CD14-positive monocyte (primary cell): ENCODE measurements around the gene NUDT22. TPM values are rescaled to one million over a fixed set of nuclear protein-coding genes. Genes with fewer than 3 reads are reported as not detected.
A peak's percentile ranks its signal among the peaks of the same experiment; 100 is the strongest.

Experiments used
- DNase-seq, 3 donors: peaks; one replicate each; pipeline ENCODE4 v3.0.0-alpha.2; 2011 to 2022
- H2AFZ ChIP-seq: 2 replicates; pipeline ENCODE4 v1.6.0; 2012; ENCODE audit warnings: mild to moderate bottlenecking, low read depth, low read length, inconsistent platforms; ENCODE audit not compliant: insufficient read depth, poor library complexity, severe bottlenecking
- H3K27ac ChIP-seq, 2 donors: 1 replicate in 1 of 2; 2 replicates in 1 of 2; pipeline ENCODE4 v1.5.1; 2012 to 2013; ENCODE audit warnings: low read length in 2 of 2, control low read depth in 1 of 2, inconsistent platforms in 1 of 2, low read depth in 1 of 2, mild to moderate bottlenecking in 1 of 2
- H3K27me3 ChIP-seq, 2 donors: one replicate each; pipeline versions ENCODE4 v1.6.0 to v1.6.1; 2011 to 2013; ENCODE audit warnings: low read length in 2 of 2; ENCODE audit not compliant: control insufficient read depth in 2 of 2, insufficient read depth in 2 of 2
- H3K36me3 ChIP-seq, 2 donors: replicated peaks in 1 of 2; 1 replicate in 1 of 2; 2 replicates in 1 of 2; pipeline versions ENCODE4 v1.5.1 to v1.6.1; 2012 to 2013; ENCODE audit warnings: low read length in 2 of 2, control low read depth in 1 of 2, inconsistent platforms in 1 of 2, mild to moderate bottlenecking in 1 of 2; ENCODE audit not compliant: insufficient read depth in 2 of 2, control insufficient read depth in 1 of 2
- H3K4me1 ChIP-seq, 2 donors: 1 replicate in 1 of 2; 2 replicates in 1 of 2; pipeline versions ENCODE4 v1.5.1 to v1.6.1; 2012 to 2013; ENCODE audit warnings: low read length in 2 of 2, control low read depth in 1 of 2, inconsistent platforms in 1 of 2, mild to moderate bottlenecking in 1 of 2, moderate library complexity in 1 of 2; ENCODE audit not compliant: insufficient read depth in 2 of 2, control insufficient read depth in 1 of 2
- H3K4me2 ChIP-seq: replicated peaks from 2 replicates; pipeline ENCODE3; 2012; ENCODE audit warnings: low read length, moderate library complexity, mild to moderate bottlenecking; ENCODE audit not compliant: poor library complexity, severe bottlenecking; ENCODE audit errors: extremely low read depth
- H3K4me3 ChIP-seq, 3 experiments: fragments of 200-600 bp in 1 of 3; sonication (generic) in 1 of 3; replicated peaks in 1 of 3; 1 replicate in 2 of 3; 2 replicates in 1 of 3; pipeline ENCODE4 v1.5.1; 2011 to 2013; ENCODE audit warnings: low read length in 3 of 3, mild to moderate bottlenecking in 3 of 3, control low read depth in 2 of 3, low read depth in 2 of 3, inconsistent platforms in 1 of 3, moderate library complexity in 1 of 3
- H3K79me2 ChIP-seq: 2 replicates; pipeline ENCODE4 v1.6.0; 2012; ENCODE audit warnings: mild to moderate bottlenecking, control low read depth, inconsistent platforms, low read length, moderate library complexity; ENCODE audit not compliant: insufficient read depth
- H3K9ac ChIP-seq: 2 replicates; pipeline ENCODE4 v1.6.0; 2017; ENCODE audit warnings: low read length, mild to moderate bottlenecking; ENCODE audit not compliant: insufficient read depth, poor library complexity, severe bottlenecking
- H3K9me3 ChIP-seq, 2 donors: replicated peaks in 1 of 2; 1 replicate in 1 of 2; 2 replicates in 1 of 2; pipeline versions ENCODE4 v1.5.1 to v1.6.1; 2012 to 2013; ENCODE audit warnings: low read length in 2 of 2, control low read depth in 1 of 2; ENCODE audit not compliant: control insufficient read depth in 1 of 2, insufficient read depth in 1 of 2
- H4K20me1 ChIP-seq: 2 replicates; pipeline ENCODE4 v1.6.0; 2012; ENCODE audit warnings: mild to moderate bottlenecking, low read length, control low read depth, moderate library complexity; ENCODE audit not compliant: insufficient read depth
- H3K27ac Mint-ChIP-seq, 7 donors: one replicate each; pipeline ENCODE4 v1.8.0; 2020; ENCODE audit warnings: mild to moderate bottlenecking in 7 of 7, mixed read lengths in 7 of 7, moderate library complexity in 6 of 7, inconsistent platforms in 2 of 7
- H3K27me3 Mint-ChIP-seq, 3 donors: one replicate each; pipeline ENCODE4 v1.8.0; 2021 to 2022; ENCODE audit warnings: low read depth in 3 of 3, mild to moderate bottlenecking in 3 of 3, mixed read lengths in 3 of 3, moderate library complexity in 3 of 3, inconsistent platforms in 1 of 3
- H3K36me3 Mint-ChIP-seq, 2 donors: one replicate each; pipeline ENCODE4 v1.8.0; 2020; ENCODE audit warnings: mixed read lengths in 2 of 2, inconsistent platforms in 1 of 2, mild to moderate bottlenecking in 1 of 2
- H3K4me1 Mint-ChIP-seq: one replicate; pipeline ENCODE4 v1.8.0; 2020; ENCODE audit warnings: mild to moderate bottlenecking, mixed read lengths
- H3K4me3 Mint-ChIP-seq, 2 donors: one replicate each; pipeline ENCODE4 v1.8.0; 2020; ENCODE audit warnings: mild to moderate bottlenecking in 2 of 2, mixed read lengths in 2 of 2, moderate library complexity in 1 of 2
- H3K9me3 Mint-ChIP-seq, 7 donors: one replicate each; pipeline ENCODE4 v1.8.0; 2020 to 2022; ENCODE audit warnings: mixed read lengths in 7 of 7, mild to moderate bottlenecking in 6 of 7, moderate library complexity in 6 of 7, inconsistent platforms in 2 of 7
- WGBS: methylation state at CpG from one replicate; pipeline ENCODE4 v1.1.5; 2013; ENCODE audit warnings: missing lambda C conversion rate; ENCODE audit not compliant: insufficient coverage; 5-methylcytosine and 5-hydroxymethylcytosine counted together
- intact Hi-C, 2 donors: fragments of 100-400 bp; cut with micrococcal nuclease; formaldehyde crosslinking; loops; one replicate each; pipeline versions ENCODE4 v1.15.0 to v1.15.1; 2023
- polyA plus RNA-seq, 3 donors: library from polyadenylated mRNA; depleted of rRNA in 1 of 3; unstranded in 2 of 3; stranded (reverse) in 1 of 3; fragments of 300-500 nt in 2 of 3; fragments of >200 nt in 1 of 3; fragmentation: Illumina TruSeq in 2 of 3; gene quantifications; 1 replicate in 2 of 3; 2 replicates in 1 of 3; pipeline ENCODE4 v1.2.3, GENCODE V29; 2012 to 2021
- TF ChIP-seq, protein P1 (sequence below): fragments of 200-600 bp; IDR thresholded peaks from one replicate; pipeline ENCODE4 v1.8.0; 2022; ENCODE audit warnings: antibody characterized with exemption, mild to moderate bottlenecking

NUDT22 gene
- polyA plus RNA-seq, 3 donors = 47.9 to 86.1 (median 56.1) TPM

DNA sequence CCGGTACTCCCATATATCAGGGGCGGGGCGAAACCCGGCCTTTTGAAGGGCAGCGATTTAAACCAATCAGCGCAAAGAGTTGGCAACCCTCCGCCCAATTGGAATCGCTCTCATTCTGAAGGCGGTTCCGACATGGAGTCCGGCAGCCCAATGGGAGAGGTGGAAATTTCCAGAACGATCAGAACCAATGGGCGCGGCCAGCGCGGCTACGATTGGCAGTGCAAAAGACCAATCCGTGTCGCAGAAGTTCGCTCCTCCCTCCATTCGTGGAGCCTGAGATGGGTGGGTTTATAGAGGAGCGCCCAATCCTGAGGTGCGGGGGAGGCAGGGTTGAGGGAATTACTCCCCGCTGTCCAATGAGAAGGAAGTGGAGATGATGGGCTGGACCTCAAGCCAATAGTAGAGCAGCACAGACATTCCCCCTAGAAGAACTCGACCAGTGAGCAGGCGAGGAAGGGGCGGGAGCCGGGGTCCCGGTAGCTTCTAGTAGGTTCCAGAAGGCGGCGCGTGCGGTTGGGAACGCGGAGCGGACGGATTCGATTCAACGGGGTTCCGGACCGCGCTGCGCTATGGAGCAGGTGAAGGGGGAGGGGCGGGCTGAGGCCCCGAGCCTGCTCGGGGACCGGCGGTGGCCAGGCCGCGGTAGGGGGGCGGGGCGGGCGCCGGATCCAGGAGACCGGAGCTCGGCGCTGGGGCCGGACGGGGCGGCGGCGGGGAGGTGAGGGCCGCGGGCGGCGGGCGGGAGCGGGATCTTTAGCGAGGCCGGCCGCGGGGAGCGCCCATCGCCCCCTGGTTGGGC, 40.2 kb upstream of the NUDT22 start, which contains the start of gene STIP1:
Gene STIP1 (plus strand): TSS at position 479 of the 799 bp plus-strand sequence. CDS start 91 bp downstream, at position 570.
- intact Hi-C loops = no loop called here
- H3K27ac Mint-ChIP-seq = peak within 1 kb of the TSS; percentile 89 to 97 (median 96)
- no peaks in the 10 kb centered on the region for H3K9me3 ChIP-seq
- H3K4me3 Mint-ChIP-seq = peak within 1 kb of the TSS; percentile 90 to 93
- peaks cover 40 to 54% of the 10 kb centered on the region in 2 donors for H3K4me1 ChIP-seq
- TF ChIP-seq, protein P1, sequence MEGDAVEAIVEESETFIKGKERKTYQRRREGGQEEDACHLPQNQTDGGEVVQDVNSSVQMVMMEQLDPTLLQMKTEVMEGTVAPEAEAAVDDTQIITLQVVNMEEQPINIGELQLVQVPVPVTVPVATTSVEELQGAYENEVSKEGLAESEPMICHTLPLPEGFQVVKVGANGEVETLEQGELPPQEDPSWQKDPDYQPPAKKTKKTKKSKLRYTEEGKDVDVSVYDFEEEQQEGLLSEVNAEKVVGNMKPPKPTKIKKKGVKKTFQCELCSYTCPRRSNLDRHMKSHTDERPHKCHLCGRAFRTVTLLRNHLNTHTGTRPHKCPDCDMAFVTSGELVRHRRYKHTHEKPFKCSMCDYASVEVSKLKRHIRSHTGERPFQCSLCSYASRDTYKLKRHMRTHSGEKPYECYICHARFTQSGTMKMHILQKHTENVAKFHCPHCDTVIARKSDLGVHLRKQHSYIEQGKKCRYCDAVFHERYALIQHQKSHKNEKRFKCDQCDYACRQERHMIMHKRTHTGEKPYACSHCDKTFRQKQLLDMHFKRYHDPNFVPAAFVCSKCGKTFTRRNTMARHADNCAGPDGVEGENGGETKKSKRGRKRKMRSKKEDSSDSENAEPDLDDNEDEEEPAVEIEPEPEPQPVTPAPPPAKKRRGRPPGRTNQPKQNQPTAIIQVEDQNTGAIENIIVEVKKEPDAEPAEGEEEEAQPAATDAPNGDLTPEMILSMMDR = peak; percentile 36
- peak within 1 kb of the TSS; percentile 48 to 84 (median 48) for H3K4me3 ChIP-seq
- H3K9ac ChIP-seq = peak within 1 kb of the TSS; percentile 74
- H3K27me3 ChIP-seq = no peaks in the 10 kb centered on the region
- no peaks in the 10 kb centered on the region for H4K20me1 ChIP-seq
- peaks cover 0 to 3% of the 10 kb centered on the region in 2 donors for H3K36me3 ChIP-seq
- peak within 1 kb of the TSS; percentile 98 for H3K4me2 ChIP-seq
- H3K4me1 Mint-ChIP-seq = peaks cover 52% of the 10 kb centered on the region
- H3K79me2 ChIP-seq = peaks cover 18% of the 10 kb centered on the region
- H3K36me3 Mint-ChIP-seq = peaks cover 6 to 13% of the 10 kb centered on the region in 2 donors
- H3K9me3 Mint-ChIP-seq = no peaks in the 10 kb centered on the region
- peak; percentile 100 for DNase-seq
- peaks cover 0 to 1% (median 0%) of the 10 kb centered on the region in 3 donors for H3K27me3 Mint-ChIP-seq
- peak within 1 kb of the TSS; percentile 90 for H2AFZ ChIP-seq
- H3K27ac ChIP-seq = peak within 1 kb of the TSS; percentile 78 to 88
- WGBS = under 1% methylated on average over 62 of the region's 74 CpGs

DNA sequence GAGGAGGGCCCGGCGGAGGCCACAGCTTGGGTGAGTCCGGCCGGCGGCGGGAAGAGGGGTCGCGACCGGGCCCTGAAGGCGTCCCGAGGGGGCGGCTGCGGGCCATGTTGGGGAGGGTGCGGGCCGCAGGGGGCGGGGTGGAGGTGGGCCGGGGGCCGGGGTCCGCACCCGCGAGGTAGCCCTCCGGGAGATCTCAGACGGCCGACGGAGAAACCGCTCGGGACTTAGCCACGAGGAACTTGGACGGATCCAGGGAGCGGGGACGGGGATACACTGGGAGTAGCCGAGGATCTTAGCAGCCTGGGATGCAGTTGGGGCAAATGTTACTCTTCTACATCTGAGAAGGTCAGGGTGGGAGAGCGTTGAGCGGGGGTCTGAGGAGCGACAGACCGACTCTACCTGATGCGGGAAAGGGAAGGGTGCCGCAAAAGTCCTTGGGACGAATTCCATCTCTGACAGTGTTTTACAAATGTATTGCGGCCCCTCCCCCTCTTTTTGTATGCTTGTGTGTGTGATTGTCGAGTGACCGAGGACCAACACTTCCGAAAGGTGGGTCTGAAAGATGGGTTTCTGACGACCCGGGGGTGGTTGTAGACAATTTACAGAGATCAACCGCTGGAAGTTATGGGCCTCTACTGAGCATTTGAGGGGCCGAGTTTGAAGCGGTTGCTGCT, 39.4 kb upstream of the NUDT22 start:
- Histone ChIP-seq H4K20me1 (no peaks in the 10 kb centered on the region), H3K79me2 (peaks cover 18% of the 10 kb centered on the region), H3K36me3 (peaks cover 0 to 3% of the 10 kb centered on the region in 2 donors), H3K27ac (no peak overlapping the region), H2AFZ (no peak overlapping the region), H3K9me3 (no peaks in the 10 kb centered on the region), H3K27me3 (no peaks in the 10 kb centered on the region), H3K4me2 (peak overlapping the region; percentile 98), H3K4me1 (peaks cover 33 to 46% of the 10 kb centered on the region in 2 donors), H3K4me3 (no peak overlapping the region), H3K9ac (no peak overlapping the region)
- intact Hi-C loops = no loop called here
- peaks cover 6 to 16% of the 10 kb centered on the region in 2 donors for H3K36me3 Mint-ChIP-seq
- TF ChIP-seq, protein P1 = no peak
- DNase-seq = no peak
- H3K27ac Mint-ChIP-seq = peak overlapping the region in 2 of 7 donors; percentile 80 to 89
- peaks cover 46% of the 10 kb centered on the region for H3K4me1 Mint-ChIP-seq
- under 1% methylated on average over 44 of the region's 48 CpGs for WGBS
- no peak overlapping the region for H3K4me3 Mint-ChIP-seq
- no peaks in the 10 kb centered on the region for H3K9me3 Mint-ChIP-seq
- peaks cover 0 to 1% (median 0%) of the 10 kb centered on the region in 3 donors for H3K27me3 Mint-ChIP-seq
